WERI-Rb-1 (cell line): ENCODE measurements around the gene SCIN.

Experiments used
- DNase-seq: peaks from one replicate; pipeline ENCODE4 v3.0.0-alpha.2; 2020
- H3K27ac ChIP-seq: fragments of 250-450 bp; sonication (Bioruptor Pico); 2 replicates; pipeline ENCODE4 v1.5.1; 2020; ENCODE audit warnings: mild to moderate bottlenecking, moderate library complexity
- H3K27me3 ChIP-seq: fragments of 250-450 bp; sonication (Bioruptor Pico); 2 replicates; pipeline ENCODE4 v1.5.1; 2021; ENCODE audit warnings: mild to moderate bottlenecking, low read depth, moderate library complexity; ENCODE audit not compliant: insufficient read depth, severe bottlenecking
- H3K36me3 ChIP-seq: fragments of 250-450 bp; sonication (Bioruptor Pico); 2 replicates; pipeline ENCODE4 v1.5.1; 2020; ENCODE audit warnings: mild to moderate bottlenecking, moderate library complexity
- H3K4me3 ChIP-seq: 2 replicates; pipeline ENCODE4 v1.5.1; 2011; ENCODE audit warnings: low read depth, mild to moderate bottlenecking, control low read depth, low read length
- H3K9me3 ChIP-seq: fragments of 250-450 bp; sonication (Bioruptor Pico); 2 replicates; pipeline ENCODE4 v1.5.1; 2021; ENCODE audit warnings: mild to moderate bottlenecking, moderate library complexity; ENCODE audit not compliant: severe bottlenecking
- TF ChIP-seq, protein P1 (sequence below): IDR thresholded peaks from 2 replicates; pipeline ENCODE4 v1.5.1; 2011; ENCODE audit warnings: low read depth, mild to moderate bottlenecking, control low read depth, inconsistent platforms, low read length

SCIN gene

DNA sequence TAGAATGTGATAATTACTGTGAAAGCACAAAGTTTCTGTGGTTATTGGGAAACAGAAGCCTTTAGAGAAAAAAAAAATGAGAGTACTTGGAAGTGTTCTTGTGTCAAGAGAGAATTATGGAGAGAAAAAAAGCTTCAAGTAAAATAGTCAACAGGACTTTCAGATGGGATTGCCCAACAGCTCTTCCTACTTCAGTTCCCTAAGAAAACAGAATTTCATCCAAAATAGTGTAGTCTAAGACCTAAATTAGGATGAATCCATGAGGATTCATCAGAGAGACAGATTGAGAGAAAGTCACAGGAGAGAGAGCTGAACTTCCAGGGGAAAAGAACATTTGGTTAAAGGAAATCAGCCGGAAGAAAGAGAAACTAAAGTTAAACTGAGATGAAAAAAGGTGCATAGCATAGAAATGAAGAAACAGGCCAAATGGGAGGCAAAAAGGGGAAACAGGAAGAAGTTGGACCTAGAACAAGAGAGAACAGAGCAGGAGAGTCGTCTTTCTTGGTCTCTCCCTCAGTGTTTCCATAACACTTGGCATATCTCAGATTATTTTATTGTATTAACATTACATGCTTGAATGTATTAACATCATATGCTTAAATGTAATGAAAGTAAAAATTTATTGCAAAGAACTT is 2.5 kb downstream of the SCIN start:
- DNase-seq: no peak
- H3K4me3 ChIP-seq: no peak overlapping the region
- TF ChIP-seq, protein P1, sequence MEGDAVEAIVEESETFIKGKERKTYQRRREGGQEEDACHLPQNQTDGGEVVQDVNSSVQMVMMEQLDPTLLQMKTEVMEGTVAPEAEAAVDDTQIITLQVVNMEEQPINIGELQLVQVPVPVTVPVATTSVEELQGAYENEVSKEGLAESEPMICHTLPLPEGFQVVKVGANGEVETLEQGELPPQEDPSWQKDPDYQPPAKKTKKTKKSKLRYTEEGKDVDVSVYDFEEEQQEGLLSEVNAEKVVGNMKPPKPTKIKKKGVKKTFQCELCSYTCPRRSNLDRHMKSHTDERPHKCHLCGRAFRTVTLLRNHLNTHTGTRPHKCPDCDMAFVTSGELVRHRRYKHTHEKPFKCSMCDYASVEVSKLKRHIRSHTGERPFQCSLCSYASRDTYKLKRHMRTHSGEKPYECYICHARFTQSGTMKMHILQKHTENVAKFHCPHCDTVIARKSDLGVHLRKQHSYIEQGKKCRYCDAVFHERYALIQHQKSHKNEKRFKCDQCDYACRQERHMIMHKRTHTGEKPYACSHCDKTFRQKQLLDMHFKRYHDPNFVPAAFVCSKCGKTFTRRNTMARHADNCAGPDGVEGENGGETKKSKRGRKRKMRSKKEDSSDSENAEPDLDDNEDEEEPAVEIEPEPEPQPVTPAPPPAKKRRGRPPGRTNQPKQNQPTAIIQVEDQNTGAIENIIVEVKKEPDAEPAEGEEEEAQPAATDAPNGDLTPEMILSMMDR: no peak
- H3K36me3 ChIP-seq: no peaks in the 10 kb centered on the region
- H3K9me3 ChIP-seq: no peaks in the 10 kb centered on the region
- H3K27me3 ChIP-seq: no peaks in the 10 kb centered on the region
- no peak overlapping the region for H3K27ac ChIP-seq

DNA sequence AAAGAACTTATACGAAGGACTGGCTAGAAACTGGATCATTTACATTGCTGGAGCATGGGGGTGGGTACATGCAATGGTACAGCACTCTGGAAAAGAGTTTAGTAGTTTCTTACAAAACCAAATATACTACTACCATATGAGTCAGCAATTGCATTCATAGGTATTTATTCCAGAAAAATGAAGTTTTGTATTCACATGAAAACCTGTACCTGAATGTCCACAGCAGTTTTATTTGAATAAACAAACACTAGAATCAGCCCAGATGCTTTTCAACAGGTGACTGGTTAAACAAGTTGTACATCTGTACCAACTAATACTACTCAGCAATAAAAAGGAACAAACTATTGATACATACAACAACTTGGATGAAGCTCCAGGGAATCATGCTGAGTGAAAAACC is 3.4 kb downstream of the SCIN start:
- H3K27me3 ChIP-seq: no peaks in the 10 kb centered on the region
- no peaks in the 10 kb centered on the region for H3K36me3 ChIP-seq
- no peak for DNase-seq
- TF ChIP-seq, protein P1: no peak
- no peak overlapping the region for H3K27ac ChIP-seq
- no peaks in the 10 kb centered on the region for H3K9me3 ChIP-seq
- no peak overlapping the region for H3K4me3 ChIP-seq

DNA sequence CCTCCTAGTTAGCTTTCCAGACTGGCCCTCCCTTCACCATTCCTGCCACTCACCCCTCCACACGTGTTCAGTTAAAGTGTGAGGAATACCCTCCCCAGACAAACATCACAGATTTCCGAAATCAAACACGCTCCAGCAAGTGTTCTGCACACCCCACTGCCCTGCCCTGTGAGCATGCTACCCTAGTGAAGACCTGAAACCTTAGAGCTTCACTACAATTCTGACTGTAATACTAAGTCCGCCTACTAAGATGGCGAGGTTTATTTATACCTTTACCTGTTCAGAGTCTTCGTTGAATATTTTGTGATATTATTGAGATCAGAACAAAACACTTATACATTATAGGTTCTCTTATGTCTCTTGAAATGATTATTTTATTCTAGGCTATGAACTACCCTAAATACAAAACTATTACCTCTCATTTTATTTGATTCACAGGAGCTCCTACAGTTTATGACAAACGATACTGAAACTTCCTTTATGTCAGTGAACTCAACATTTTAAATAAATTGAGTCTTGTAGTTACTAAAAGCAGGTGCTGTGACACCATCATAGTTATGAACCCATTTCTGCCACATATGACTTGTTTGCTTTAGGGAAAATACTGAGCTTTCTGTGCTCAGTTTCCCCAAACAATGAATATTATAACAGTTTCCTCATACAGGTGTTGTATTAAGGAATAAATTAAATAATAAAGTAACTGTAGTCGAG is 8.6 kb downstream of the SCIN start:
- DNase-seq: no peak

DNA sequence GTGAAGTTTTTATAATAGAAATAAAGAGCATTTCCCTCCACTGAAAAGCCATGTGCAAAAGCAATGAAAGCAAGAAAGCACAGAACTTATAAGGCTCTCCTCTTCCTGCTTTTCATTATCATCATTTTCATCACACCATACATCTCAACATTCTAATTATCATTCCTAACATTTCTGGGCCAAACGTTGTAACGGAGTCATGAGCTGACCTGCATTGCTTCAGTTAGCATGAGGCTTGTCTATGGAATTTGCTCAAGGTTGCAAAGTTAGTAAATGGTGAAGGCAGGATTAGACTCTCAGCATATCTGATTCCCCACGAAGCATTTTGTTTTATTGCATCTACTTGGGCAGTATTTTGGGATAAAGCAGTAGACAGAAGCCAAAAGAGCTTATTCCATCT is 11.4 kb downstream of the SCIN start:
- no peaks in the 10 kb centered on the region for H3K27me3 ChIP-seq
- TF ChIP-seq, protein P1: no peak

More for the DNA sequence above, 8.6 kb downstream of the SCIN start:
- TF ChIP-seq, protein P1: no peak
- no peaks in the 10 kb centered on the region for H3K27me3 ChIP-seq
- no peaks in the 10 kb centered on the region for H3K36me3 ChIP-seq
- H3K9me3 ChIP-seq: no peaks in the 10 kb centered on the region
- H3K27ac ChIP-seq: no peak overlapping the region
- no peak overlapping the region for H3K4me3 ChIP-seq

DNA sequence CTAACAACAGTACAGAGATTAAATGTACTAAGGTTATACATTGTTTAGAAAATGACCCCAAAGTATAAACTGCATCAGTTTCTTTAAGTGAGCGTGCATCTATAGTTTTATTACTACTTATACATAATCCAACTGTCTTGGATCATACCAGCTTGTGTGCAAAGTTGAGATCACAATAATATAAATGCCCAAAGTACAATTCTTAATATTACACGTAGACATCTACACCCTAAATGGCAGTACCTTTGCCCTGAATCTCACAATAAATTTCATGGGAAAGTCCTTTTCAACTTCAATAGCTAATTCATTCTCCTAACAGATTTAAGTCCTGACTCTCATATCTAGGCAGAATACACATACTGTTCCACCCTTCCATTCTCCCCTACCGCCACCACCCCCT is 11.8 kb downstream of the SCIN start:
- H3K9me3 ChIP-seq: no peaks in the 10 kb centered on the region
- TF ChIP-seq, protein P1: no peak
- H3K36me3 ChIP-seq: no peaks in the 10 kb centered on the region
- H3K27me3 ChIP-seq: no peaks in the 10 kb centered on the region
- H3K27ac ChIP-seq: no peak overlapping the region
- no peak for DNase-seq
- H3K4me3 ChIP-seq: no peak overlapping the region

More for the DNA sequence above, 11.4 kb downstream of the SCIN start:
- Histone ChIP-seq H3K27ac (no peak overlapping the region), H3K36me3 (no peaks in the 10 kb centered on the region), H3K9me3 (no peaks in the 10 kb centered on the region), H3K4me3 (no peak overlapping the region)
- DNase-seq: no peak

DNA sequence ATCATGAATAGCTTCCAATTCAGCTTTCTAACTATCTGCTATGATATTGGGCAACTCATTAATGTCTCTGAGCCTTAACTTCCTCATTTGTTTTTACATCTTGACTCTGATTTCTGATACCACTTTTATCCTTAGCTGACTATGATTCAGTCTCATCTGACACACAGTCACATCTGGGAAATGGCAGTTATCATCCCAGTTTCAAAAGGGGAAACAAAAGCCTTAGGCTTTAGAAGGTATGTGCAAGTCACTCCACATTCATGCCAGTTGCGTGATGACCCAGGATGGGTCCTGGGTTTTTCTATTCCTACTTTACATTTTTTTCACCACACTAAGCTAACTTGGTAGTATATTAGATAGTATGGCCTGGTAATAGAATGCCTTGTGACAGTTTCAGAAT is 12.7 kb downstream of the SCIN start:
- H3K4me3 ChIP-seq: no peak overlapping the region
- no peaks in the 10 kb centered on the region for H3K9me3 ChIP-seq
- DNase-seq: no peak
- no peaks in the 10 kb centered on the region for H3K27me3 ChIP-seq
- H3K27ac ChIP-seq: no peak overlapping the region
- TF ChIP-seq, protein P1: no peak
- H3K36me3 ChIP-seq: no peaks in the 10 kb centered on the region
